Measurements from ENCODE around the gene COPG2. TPM values are rescaled to one million over a fixed set of nuclear protein-coding genes. Genes with fewer than 3 reads are reported as not detected.

Gene COPG2
- total RNA-seq, 2 donors from 2014 or later, result 74.3 to 76.3 TPM

GRCh38 chr7:130560972-130561371 lies 107.6 kb downstream of the COPG2 start:
- Mint-ChIP-seq H3K4me3 (no peak overlapping the region), H3K27me3 (ENCODE audit: insufficient read depth) (no peaks in the 10 kb centered on the region)
- peak; percentile 56 for TF ChIP-seq CTCF (conservative IDR thresholded peaks at IDR 0.05)

GRCh38 chr7:130559184-130559583 lies 109.4 kb downstream of the COPG2 start:
- Histone ChIP-seq H3K9ac (ENCODE audit: extremely low read depth, low read length, poor library complexity, severe bottlenecking) (no peak overlapping the region), H3K27ac (ENCODE audit: low read depth, low read length) (no peak overlapping the region), H3K9me3 (ENCODE audit: control insufficient read depth, low read length) (peaks cover 2% of the 10 kb centered on the region), H3K36me3 (ENCODE audit: control insufficient read depth, insufficient read depth, low read length) (peaks cover 19% of the 10 kb centered on the region), H3K27me3 (ENCODE audit: control insufficient read depth, insufficient read depth, low read length, poor library complexity, severe bottlenecking) (no peaks in the 10 kb centered on the region), H3K4me1 (ENCODE audit: control insufficient read depth, insufficient read depth, low read length) (no peaks in the 10 kb centered on the region), H3K4me3 (ENCODE audit: low read length) (no peak overlapping the region)
- Mint-ChIP-seq H3K9me3 (no peaks in the 10 kb centered on the region), H3K27ac (no peak overlapping the region), H3K36me3 (ENCODE audit: low read depth) (peaks cover 37% of the 10 kb centered on the region), H3K4me3 (no peak overlapping the region), H3K4me1 (no peaks in the 10 kb centered on the region), H3K27me3 (ENCODE audit: insufficient read depth) (no peaks in the 10 kb centered on the region)
- no peak for DNase-seq
- 96% methylated on average over 2 of the region's 2 CpGs; no CpG with 5 or more reads in 1 of the 2 experiments for WGBS, 2 experiments (ENCODE audit: insufficient coverage in 1 of 2, insufficient read length in 1 of 2)
- TF ChIP-seq CTCF (conservative IDR thresholded peaks at IDR 0.05), result no peak

More at GRCh38 chr7:130560972-130561371, 107.6 kb downstream of the COPG2 start:
- Histone ChIP-seq H3K27me3 (ENCODE audit: control insufficient read depth, insufficient read depth, low read length, poor library complexity, severe bottlenecking) (no peaks in the 10 kb centered on the region), H3K27ac (ENCODE audit: low read depth, low read length) (no peak overlapping the region), H3K9ac (ENCODE audit: extremely low read depth, low read length, poor library complexity, severe bottlenecking) (no peak overlapping the region), H3K4me3 (ENCODE audit: low read length) (no peak overlapping the region), H3K4me1 (ENCODE audit: control insufficient read depth, insufficient read depth, low read length) (no peaks in the 10 kb centered on the region), H3K9me3 (ENCODE audit: control insufficient read depth, low read length) (peaks cover 20% of the 10 kb centered on the region), H3K36me3 (ENCODE audit: control insufficient read depth, insufficient read depth, low read length) (peaks cover 19% of the 10 kb centered on the region)
- DNase-seq, result no peak
- 93% methylated on average over 1 of the region's 1 CpG; no CpG with 5 or more reads in 1 of the 2 experiments for WGBS, 2 experiments (ENCODE audit: insufficient coverage in 1 of 2, insufficient read length in 1 of 2)
- Mint-ChIP-seq H3K36me3 (ENCODE audit: low read depth) (peaks cover 37% of the 10 kb centered on the region), H3K27ac (no peak overlapping the region), H3K4me1 (no peaks in the 10 kb centered on the region), H3K9me3 (peaks cover 9% of the 10 kb centered on the region)

- Histone ChIP-seq H3K4me3 (ENCODE audit: low read length) (no peak overlapping the region), H3K9me3 (ENCODE audit: control insufficient read depth, low read length) (no peaks in the 10 kb centered on the region), H3K27ac (ENCODE audit: low read depth, low read length) (no peak overlapping the region), H3K4me1 (ENCODE audit: control insufficient read depth, insufficient read depth, low read length) (no peaks in the 10 kb centered on the region), H3K9ac (ENCODE audit: extremely low read depth, low read length, poor library complexity, severe bottlenecking) (no peak overlapping the region), H3K36me3 (ENCODE audit: control insufficient read depth, insufficient read depth, low read length) (peaks cover 19% of the 10 kb centered on the region), H3K27me3 (ENCODE audit: control insufficient read depth, insufficient read depth, low read length, poor library complexity, severe bottlenecking) (no peaks in the 10 kb centered on the region)
- Mint-ChIP-seq H3K27ac (no peak overlapping the region), H3K4me1 (peaks cover 7% of the 10 kb centered on the region), H3K4me3 (no peak overlapping the region), H3K9me3 (no peaks in the 10 kb centered on the region), H3K36me3 (ENCODE audit: low read depth) (peaks cover 29% of the 10 kb centered on the region), H3K27me3 (ENCODE audit: insufficient read depth) (no peaks in the 10 kb centered on the region)
- WGBS, 2 experiments (ENCODE audit: insufficient coverage in 1 of 2, insufficient read length in 1 of 2), result 91 to 100% methylated on average over 2 to 3 of the region's 3 CpGs
- DNase-seq, result no peak
- TF ChIP-seq CTCF (conservative IDR thresholded peaks at IDR 0.05), result no peak
Measured at GRCh38 chr7:130554481-130554880, 114.1 kb downstream of the COPG2 start.

All from endodermal cell (in vitro differentiated cells).